NT2/D1 (cell line): Measurements from ENCODE around the gene SDK2.

Source experiments
- DNase-seq: peaks from one replicate; pipeline ENCODE4 v3.0.0-alpha.2; 2011; ENCODE audit warnings: low read depth, low spot score
- H3K27me3 ChIP-seq: 2 replicates; pipeline ENCODE4 v1.6.0; 2011; ENCODE audit warnings: mild to moderate bottlenecking; ENCODE audit not compliant: insufficient read length, insufficient read depth
- H3K36me3 ChIP-seq: 2 replicates; pipeline ENCODE4 v1.6.1; 2011; ENCODE audit warnings: mild to moderate bottlenecking, low read length, mixed read lengths; ENCODE audit not compliant: insufficient read depth, insufficient read length
- H3K4me1 ChIP-seq: 2 replicates; pipeline ENCODE4 v1.5.1; 2011; ENCODE audit not compliant: insufficient read depth, insufficient read length
- H3K4me3 ChIP-seq: 2 replicates; pipeline ENCODE4 v1.5.1; 2011; ENCODE audit warnings: low read depth; ENCODE audit not compliant: insufficient read length
- H3K9ac ChIP-seq: 2 replicates; pipeline ENCODE4 v1.6.0; 2011; ENCODE audit warnings: low read depth; ENCODE audit not compliant: insufficient read length
- H3K9me3 ChIP-seq: 2 replicates; pipeline ENCODE4 v1.5.1; 2011; ENCODE audit warnings: mild to moderate bottlenecking, low read length; ENCODE audit not compliant: insufficient read depth
- SUZ12 ChIP-seq: IDR thresholded peaks from 2 replicates; pipeline ENCODE4 v1.6.1; 2011; ENCODE audit not compliant: insufficient read length, insufficient read depth; ENCODE audit errors: extremely low read depth
- YY1 ChIP-seq: IDR thresholded peaks from 2 replicates; pipeline ENCODE4 v1.6.1; 2011; ENCODE audit not compliant: insufficient read length, insufficient read depth
- ZNF274 ChIP-seq: IDR thresholded peaks from 2 replicates; pipeline ENCODE4 v1.6.1; 2011; ENCODE audit warnings: mild to moderate bottlenecking, low read depth, low read length

The SDK2 gene

DNA sequence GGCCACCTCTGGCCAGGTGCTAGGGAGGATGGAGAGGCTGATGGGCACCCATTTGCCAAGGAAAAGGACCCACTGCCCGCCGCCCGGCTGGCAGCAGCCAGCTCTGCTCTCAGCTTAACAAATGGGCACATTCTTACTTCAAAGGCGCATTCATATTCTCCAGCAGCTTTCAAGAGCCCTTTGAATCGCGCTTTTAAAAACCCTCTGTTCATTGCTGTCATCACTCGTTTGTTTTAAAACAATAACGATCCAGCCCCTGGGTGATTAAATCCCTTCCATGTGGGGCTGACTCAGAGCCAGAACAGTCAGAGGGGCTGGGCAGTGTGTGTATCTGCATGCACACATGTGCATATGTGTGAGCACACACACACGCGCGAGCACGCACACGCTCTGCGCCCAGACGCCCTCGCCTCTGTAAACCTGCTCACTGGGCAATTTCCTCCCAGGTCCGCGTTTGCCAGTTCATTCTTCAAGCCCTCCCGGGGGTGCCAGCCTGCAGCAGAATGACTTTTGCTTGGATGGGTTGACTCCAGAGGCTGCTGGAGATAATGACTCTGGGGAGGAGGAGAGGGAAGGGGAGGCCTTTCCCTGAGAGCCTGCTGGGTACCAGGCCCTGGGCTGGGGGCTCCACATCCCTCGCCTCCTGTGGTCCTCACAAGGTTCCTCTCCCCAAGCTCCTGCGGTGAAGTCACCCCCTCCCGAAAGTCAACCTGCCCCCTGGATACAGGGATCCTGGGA lies 133.1 kb downstream of the SDK2 start:
- TF ChIP-seq YY1 (no peak), SUZ12 (no peak), ZNF274 (no peak)
- H3K27me3 ChIP-seq, result no peaks in the 10 kb centered on the region

DNA sequence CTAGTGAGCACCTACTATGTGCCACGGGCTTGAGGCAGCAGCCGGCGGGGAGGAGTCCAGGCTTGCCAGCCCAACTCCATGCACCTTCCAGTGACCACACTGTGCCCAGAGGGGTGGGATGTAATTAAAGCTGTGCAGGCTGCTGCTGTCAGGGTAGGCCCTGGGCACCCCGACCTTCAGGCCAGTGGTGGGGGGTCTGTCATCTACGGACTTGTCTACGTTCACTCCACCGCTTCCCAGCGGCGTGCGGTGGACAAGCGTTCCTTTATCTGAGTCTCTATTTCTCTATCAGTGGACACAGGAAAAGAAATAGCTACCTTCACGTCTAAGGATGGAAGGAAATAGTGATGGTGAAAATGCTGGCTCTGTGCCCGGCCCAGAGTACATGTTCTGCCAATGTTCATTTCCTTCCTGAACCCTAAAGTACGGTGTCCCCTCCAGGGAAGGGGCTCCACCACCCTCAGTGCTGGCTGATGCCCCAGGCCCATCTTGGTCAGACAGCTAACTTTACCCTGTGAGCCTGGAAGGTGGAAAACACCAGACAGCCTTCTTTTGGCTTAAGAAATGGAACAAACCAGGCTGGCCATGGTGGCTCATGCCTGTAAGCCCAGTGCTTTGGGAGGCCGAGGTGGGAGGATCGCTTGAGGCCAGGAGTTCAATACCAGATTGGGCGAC lies 135.2 kb downstream of the SDK2 start:
- H3K27me3 ChIP-seq, result no peaks in the 10 kb centered on the region
- no peaks in the 10 kb centered on the region for H3K9me3 ChIP-seq
- no peak for TF ChIP-seq ZNF274
- TF ChIP-seq SUZ12, result no peak
- TF ChIP-seq YY1, result no peak
- H3K9ac ChIP-seq, result no peak overlapping the region
- H3K4me3 ChIP-seq, result no peak overlapping the region
- DNase-seq, result no peak
- H3K36me3 ChIP-seq, result peaks cover 7% of the 10 kb centered on the region
- peaks cover 14% of the 10 kb centered on the region for H3K4me1 ChIP-seq

More for the DNA sequence above, 133.1 kb downstream of the SDK2 start:
- H3K4me1 ChIP-seq, result peaks cover 19% of the 10 kb centered on the region
- no peak overlapping the region for H3K9ac ChIP-seq
- no peaks in the 10 kb centered on the region for H3K9me3 ChIP-seq
- DNase-seq, result no peak
- H3K4me3 ChIP-seq, result no peak overlapping the region
- peaks cover 7% of the 10 kb centered on the region for H3K36me3 ChIP-seq

DNA sequence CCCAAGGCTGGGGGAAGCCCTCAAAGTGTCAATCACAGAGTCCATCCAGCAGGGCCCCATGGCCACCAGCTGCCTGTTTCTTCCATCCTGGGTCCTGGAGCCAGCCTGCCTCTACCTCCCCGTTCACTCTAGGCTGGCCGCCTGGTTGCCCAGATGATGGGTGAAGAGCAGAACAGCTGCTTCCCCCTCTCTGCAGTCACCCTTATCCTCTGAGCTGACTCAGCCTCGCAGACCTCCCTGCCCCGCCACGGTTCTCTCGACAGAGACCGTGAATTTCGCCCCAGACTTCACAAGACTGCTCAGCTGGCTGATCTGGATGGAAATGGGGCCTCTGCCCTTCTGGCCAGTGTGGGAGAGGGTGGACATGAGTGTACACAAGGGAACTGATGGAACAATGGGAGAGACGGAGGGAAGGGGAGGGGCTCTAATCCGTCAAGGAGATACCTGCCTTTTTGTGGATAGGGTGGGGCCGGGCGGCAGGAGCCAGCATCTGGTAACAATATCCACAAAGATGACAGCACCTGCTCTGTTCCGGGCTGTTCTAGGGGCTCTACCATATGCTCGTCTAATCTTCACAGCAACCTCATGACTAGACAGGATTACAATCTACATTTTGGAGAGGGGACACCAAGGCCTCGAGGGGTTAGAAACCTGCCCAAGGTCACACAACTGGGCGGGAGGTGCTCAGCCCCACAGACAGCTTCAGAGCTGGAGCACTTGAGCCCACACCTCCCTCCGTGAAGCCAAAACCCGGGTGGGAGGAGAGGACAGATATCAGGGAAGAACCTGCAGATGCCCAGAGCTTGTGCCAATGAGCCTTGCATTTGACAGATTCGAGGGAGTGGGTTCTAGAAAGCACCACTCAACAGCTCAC lies 136.0 kb downstream of the SDK2 start:
- TF ChIP-seq SUZ12, result no peak
- no peak for TF ChIP-seq ZNF274
- no peak for TF ChIP-seq YY1
- DNase-seq, result no peak
- H3K36me3 ChIP-seq, result peaks cover 7% of the 10 kb centered on the region
- H3K4me3 ChIP-seq, result no peak overlapping the region
- peaks cover 12% of the 10 kb centered on the region for H3K4me1 ChIP-seq
- H3K27me3 ChIP-seq, result no peaks in the 10 kb centered on the region
- no peaks in the 10 kb centered on the region for H3K9me3 ChIP-seq
- no peak overlapping the region for H3K9ac ChIP-seq

DNA sequence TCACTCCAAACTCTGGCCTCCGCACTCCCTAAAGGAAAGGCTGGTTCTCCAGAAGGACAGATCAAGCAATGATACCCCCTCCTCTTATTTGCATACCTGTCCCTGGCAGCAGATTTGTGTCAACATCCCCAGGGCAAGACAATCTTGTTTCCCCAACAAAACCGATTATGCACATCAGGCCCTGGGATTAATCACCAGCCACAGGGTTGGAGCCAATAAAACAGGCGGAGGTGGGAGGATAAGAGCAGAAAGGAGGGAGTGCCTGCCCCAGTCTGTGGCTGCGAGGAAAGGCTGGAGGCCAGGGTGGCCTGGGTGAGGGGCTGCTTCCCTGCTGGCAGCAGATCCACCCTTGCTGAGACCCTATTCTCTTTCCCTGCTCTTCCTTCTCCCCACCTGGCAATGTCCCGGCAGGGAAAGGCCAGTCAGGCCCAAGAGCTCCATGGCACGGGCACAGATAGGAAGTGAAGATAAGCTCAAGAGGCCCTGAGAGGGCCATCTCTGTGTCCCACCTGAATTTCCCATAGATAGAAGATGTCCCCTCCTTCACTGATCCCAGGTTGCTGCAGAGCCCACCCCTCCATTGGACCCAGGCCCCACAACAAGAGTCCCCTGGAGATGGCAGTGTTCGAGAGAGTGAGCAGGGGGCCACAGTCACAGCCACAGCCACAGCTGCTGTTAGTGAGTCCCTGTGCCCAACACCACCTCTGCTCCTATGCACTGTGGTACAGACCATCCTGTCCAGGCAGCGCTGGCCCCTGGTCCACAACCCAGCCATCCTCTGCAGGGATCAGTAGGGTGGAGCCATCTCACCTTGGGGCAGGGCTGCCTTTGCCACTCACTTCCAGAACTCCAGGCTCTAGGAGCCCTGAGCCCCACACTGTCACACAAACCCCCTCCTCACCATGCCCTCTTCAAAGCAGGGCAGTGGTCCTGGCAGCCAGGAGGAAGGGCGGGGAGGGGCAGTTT lies 137.5 kb downstream of the SDK2 start:
- no peaks in the 10 kb centered on the region for H3K9me3 ChIP-seq
- TF ChIP-seq YY1 (no peak), ZNF274 (no peak), SUZ12 (no peak)
- peak overlapping the region; percentile 34 for H3K9ac ChIP-seq
- H3K4me1 ChIP-seq, result peaks cover 12% of the 10 kb centered on the region
- DNase-seq, result no peak
- no peak overlapping the region for H3K4me3 ChIP-seq
- peaks cover 7% of the 10 kb centered on the region for H3K36me3 ChIP-seq
- no peaks in the 10 kb centered on the region for H3K27me3 ChIP-seq

DNA sequence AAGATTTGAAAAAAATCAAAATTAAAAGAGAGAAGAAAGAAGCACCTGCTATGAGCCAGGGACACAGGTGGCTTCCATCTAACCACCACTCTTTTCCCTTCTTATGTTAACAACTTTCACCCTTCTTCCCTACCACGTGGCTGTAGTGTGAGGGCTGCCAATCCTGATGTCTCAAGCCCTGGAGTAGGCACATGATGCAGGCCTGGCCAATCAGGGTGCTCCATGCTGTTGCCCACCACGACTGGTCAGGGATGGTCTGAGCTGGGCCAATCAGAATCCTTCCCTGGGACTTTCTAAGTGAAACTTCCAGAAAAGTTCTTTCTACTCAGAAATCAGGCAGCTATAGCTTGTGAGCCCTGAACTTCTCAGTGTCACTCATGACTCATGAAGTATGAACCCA lies 140.7 kb downstream of the SDK2 start:
- H3K27me3 ChIP-seq, result peaks cover 5% of the 10 kb centered on the region
- H3K9me3 ChIP-seq, result no peaks in the 10 kb centered on the region
- H3K9ac ChIP-seq, result no peak overlapping the region
- TF ChIP-seq ZNF274 (no peak), YY1 (no peak), SUZ12 (no peak)
- peaks cover 5% of the 10 kb centered on the region for H3K4me1 ChIP-seq
- no peak overlapping the region for H3K4me3 ChIP-seq
- peaks cover 7% of the 10 kb centered on the region for H3K36me3 ChIP-seq
- DNase-seq, result no peak

DNA sequence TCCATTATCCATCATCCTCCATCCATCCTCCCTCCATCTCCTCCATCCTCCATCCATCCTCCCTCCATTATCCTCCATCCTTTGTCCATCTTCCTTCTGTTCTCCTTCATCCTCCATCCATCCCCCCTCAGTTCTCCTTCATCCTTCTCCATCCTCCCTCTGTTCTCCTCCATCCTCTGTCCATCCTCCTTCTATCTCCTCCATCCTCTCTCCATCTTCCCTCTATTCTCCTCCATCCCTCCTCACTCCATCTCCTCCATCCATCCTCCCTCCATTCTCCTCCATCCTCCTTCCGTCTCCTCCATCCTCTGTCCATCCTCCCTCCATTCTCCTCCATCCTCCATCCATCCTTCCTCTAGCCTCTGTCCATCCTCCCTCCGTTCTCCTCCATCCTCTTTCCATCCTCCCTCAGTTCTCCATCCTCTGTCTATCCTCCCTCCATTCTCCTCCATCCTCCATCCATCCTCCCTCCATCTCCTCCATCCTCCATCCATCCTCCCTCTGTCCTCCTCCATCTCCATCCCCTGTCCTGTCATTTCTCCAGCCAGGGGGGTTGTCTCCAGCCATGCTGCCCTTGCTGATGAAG lies 143.7 kb downstream of the SDK2 start:
- H3K4me3 ChIP-seq, result no peak overlapping the region
- H3K27me3 ChIP-seq, result peaks cover 6% of the 10 kb centered on the region
- TF ChIP-seq YY1 (no peak), ZNF274 (no peak), SUZ12 (no peak)

More for the DNA sequence above, 143.7 kb downstream of the SDK2 start:
- peaks cover 1% of the 10 kb centered on the region for H3K4me1 ChIP-seq
- no peaks in the 10 kb centered on the region for H3K9me3 ChIP-seq
- peaks cover 3% of the 10 kb centered on the region for H3K36me3 ChIP-seq
- H3K9ac ChIP-seq, result no peak overlapping the region
- no peak for DNase-seq
